ENCODE results near the gene EIF5.

DNA sequence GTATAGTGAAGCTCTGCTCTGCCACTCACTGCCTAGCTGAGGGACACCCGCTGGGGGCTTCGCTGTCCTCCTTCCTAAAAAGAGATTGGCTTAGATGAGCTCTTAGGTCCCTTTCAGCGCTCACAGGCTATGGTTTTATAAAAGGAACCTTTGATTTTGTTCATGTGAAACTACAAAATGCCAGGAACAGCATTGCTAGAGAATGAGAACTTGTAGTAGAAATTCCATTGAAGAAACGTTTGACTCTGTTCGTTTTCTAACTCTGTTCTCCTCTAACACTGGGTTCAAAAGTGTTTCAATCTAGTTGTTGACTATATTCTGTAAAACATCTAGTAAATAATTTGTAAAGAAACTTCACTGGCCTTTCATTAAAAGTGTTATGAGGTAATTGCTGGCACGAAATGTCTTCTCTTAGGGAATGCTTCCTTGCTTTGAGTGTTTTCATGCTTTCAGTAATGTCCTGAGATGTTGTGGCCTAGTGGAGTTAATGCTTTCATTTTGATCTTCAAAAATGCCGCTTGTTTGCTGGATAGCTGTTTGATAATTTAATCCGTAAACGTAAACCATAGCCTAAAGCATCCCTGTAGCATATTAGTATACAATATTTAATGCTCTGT is 52.8 kb downstream of the EIF5 start:
- no peak for TF ChIP-seq MYC (IDR thresholded peaks at IDR 0.05; ENCODE audit: low read depth, low read length)
- TF ChIP-seq, protein P1, sequence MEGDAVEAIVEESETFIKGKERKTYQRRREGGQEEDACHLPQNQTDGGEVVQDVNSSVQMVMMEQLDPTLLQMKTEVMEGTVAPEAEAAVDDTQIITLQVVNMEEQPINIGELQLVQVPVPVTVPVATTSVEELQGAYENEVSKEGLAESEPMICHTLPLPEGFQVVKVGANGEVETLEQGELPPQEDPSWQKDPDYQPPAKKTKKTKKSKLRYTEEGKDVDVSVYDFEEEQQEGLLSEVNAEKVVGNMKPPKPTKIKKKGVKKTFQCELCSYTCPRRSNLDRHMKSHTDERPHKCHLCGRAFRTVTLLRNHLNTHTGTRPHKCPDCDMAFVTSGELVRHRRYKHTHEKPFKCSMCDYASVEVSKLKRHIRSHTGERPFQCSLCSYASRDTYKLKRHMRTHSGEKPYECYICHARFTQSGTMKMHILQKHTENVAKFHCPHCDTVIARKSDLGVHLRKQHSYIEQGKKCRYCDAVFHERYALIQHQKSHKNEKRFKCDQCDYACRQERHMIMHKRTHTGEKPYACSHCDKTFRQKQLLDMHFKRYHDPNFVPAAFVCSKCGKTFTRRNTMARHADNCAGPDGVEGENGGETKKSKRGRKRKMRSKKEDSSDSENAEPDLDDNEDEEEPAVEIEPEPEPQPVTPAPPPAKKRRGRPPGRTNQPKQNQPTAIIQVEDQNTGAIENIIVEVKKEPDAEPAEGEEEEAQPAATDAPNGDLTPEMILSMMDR (IDR thresholded peaks at IDR 0.05; ENCODE audit: extremely low read depth in 1 of 2, insufficient read depth in 1 of 2, low read depth in 1 of 2, low read length in 2 of 2) = no peak
- TF ChIP-seq EZH2 (IDR thresholded peaks at IDR 0.05; ENCODE audit: borderline replicate concordance, low read depth, low read length, severe bottlenecking) = no peak

All from endothelial cell of umbilical vein (primary cell).